ENCODE measurements around the gene HDAC11.
"Not testable (repeated sequence)": the region's sequence is repeated elsewhere in the genome, so short reads cannot be mapped to it uniquely, and the experiment has no call there.

Gene HDAC11

DNA sequence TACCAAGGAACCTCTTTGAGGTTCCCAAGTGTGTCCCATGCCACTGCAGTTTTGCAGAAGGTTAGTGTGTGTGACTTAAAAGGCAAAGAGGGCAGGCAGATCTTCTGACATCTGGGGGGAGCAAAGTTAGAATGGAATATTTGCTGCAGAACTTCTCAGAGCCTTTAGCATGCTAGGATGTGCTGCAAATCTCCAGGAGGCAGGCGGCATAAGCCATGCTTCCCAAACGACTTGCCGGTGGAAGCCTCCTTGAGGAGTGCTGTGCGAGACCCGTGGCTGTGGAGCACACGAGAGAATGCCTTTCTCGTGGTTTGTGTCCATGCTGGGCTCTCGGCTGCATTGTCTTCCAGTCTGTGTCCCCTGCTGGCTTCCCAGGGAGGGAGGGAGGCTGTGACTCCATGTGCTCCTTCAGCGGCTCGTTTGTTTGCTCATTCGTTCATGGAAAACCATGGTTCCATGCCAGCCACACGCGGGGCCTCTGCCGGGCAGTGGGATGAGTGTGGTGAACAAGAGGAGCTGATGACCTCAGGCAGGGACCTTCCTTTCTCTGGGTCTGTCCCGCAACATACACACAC is 13.8 kb downstream of the HDAC11 start:
- no peak for DNase-seq

DNA sequence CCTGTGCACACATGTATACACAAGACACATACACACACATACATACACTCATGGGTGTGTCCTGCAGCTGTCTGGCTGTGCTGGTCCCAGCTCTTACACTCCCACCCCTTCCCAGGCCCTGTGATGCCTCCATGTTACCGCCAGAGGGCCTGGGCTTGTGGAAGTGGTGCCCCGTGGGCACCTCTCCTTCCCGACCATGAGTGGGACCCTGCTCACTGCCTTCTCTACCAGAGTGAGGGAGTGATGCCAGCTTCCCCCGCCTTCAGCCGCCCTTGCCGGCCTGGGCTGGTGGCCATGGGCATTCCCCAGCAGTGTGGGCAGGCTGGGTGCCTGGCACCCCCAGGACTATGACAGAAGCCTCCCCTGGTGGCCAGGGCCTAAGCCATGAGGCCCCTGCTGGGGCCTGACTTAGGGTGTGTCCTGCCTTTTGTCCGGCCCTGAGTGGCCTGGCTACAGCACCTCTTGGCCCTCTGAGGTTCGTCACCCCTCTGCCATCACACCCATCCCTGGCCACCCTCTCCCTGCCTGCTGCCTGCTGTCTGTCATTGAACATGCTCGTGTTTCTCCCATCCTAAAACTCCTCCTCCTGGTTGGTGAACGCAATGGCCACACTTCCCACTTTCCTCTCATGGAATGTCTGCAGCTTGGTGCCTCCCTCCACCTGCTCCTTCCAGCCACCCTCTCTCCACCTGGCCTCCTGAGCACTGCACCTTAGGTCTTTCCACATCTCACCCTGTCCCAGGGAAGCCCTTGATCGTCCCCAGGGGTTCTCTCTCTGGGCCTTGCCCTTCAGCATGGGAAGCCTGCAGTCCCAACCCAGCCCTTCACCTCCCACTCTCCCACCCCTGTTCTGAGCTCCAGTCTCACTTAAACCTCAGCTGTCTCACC is 14.6 kb downstream of the HDAC11 start:
- DNase-seq = no peak

DNA sequence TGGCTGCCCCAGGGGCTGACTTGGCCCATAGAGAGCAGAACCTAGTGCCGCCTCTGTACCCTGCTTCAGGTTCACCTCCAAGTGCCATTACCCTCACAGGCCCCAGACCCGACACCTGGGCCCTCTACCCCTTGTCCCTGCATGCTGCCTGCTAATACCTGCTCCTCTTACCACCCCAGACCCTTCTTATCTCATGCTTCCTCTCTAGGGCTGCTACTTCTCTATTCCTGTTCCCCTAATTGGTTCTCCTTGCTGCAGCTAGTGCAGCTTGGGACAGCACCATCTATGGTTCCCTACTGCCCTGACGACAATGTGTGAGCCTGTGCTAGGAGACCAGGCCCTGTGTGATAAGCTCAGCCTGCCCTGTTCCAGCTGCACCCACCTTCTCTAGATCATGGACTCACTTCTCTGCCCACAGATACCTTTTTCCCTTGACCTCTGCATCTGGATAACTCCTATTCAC is 15.3 kb downstream of the HDAC11 start:
- DNase-seq = no peak

DNA sequence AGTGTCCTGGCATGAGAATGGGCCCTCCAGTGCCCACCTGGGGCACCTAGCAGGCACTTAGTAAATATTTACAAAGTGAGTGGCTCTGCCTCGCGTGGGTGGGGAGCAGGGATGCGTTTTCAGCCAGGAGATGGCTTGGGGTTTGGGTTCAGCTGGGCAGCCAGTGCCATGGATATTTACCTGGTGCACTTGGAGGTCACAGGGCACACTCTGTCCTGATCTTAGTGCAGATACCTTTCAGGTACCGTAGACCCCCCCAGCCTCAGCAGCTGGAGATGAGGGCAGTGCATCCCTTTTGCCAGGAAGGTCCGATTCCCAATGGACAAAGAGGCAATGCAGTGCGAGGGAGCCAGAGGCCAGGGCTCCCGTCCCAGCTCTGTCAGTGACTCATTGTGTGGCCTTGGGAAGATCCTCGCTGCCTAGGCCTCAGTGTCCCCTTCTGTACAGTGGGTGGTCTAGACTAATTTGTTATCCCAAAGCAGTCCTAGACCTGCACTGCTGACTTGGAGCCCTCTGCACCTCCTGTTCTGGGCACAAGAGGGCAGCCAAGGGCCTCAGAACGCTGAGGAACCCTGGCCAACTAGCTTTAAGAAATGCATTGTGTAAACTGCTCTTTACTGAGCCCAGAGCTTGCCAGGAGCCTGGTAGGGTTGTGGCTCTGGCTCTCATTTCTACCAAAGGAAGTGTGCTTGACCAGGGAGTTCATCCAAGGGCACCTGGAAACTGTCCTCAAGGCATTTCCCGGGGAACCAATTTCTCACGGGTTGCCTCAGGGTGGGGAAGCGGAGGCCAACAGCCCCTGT is 16.0 kb downstream of the HDAC11 start:
- DNase-seq = peak; percentile 21

DNA sequence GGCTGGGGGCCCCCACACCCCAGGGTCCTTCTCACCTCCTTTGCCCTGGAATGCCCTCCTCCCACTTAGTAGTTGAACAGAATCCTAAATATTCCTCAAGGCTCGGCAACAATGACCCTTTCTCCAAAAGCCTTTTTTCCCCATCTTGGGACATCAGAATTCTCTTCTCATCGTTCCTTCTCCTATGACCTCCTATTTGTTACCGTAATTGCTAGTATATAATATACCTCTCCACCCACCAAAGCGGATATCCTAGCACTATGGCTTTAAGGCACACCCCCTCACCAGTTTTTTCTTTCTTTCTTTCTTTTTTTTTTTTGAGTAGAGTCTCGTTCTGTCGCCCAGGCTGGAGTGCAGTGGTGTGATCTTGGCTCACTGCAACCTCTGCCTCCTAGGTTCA is 16.8 kb downstream of the HDAC11 start:
- DNase-seq = no peak

DNA sequence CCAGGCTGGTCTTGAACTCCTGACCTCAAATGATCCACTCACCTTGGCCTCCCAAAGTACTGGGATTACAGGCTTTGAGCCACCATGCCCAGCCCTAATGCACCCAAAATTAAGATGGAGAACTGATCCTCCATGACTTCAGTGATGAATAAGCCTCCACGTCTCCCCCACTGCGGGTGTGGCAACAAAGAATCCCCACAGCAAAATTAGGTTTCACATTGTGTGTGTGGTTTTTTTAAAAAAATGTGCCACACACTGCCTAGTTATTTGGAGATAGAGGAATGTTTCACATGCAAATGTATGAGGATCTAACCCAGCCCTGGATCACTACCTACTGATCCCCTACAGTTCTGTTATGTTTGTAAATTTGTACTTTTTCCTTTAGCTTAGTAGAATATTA is 17.3 kb downstream of the HDAC11 start:
- no peak for DNase-seq

DNA sequence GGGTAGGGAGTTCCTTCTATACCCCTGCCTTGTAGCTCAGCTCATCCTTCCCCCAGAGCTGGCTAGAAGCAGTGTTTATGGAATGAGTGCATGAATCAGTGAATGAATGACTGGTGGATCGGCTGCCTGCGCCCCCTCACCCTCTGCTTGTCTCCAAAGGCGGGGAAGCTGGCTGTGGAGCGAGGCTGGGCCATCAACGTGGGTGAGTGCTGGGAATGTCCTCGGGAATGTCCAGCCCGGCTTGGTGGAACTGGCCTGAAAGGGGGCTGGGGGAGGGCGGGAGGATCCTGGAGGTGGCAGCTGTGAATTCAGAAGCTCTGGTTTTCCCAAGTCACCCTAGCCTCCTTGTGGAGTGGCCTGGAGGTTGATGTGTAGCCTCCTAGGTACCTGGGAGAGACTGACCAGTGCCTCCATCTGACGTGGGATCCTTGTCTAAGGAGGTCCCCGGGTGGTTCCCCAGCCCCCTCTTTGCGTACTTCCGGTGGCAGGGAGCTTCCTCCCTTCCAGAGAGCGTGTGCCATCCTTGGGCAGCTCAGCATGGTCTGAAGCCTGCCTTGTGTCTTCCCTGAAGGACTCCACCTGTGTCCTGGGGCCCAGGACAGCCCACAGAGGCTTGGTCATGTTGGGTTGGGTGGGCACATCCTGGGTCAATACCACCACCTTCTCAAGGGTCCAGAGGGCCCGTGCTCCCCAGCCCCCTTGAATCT is 18.4 kb downstream of the HDAC11 start:
- no peak for DNase-seq

DNA sequence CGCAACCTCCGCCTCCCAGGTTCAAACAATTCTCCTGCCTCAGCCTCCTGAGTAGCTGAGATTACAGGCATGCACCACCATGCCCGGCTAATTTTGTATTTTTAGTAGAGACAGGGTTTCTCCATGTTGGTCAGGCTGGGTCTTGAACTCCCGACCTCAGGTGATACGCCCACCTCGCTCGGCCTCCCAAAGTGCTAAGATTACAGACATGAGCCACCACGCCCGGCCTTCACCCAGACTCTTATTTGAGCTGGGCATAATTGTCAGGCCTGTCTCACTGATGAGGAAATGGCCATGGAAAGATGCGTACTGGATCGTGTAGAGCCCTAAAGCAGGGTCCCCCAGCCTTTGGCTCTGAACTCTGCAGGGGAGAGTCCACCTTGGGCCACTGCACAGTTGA is 19.1 kb downstream of the HDAC11 start:
- DNase-seq = not testable (repeated sequence)

DNA sequence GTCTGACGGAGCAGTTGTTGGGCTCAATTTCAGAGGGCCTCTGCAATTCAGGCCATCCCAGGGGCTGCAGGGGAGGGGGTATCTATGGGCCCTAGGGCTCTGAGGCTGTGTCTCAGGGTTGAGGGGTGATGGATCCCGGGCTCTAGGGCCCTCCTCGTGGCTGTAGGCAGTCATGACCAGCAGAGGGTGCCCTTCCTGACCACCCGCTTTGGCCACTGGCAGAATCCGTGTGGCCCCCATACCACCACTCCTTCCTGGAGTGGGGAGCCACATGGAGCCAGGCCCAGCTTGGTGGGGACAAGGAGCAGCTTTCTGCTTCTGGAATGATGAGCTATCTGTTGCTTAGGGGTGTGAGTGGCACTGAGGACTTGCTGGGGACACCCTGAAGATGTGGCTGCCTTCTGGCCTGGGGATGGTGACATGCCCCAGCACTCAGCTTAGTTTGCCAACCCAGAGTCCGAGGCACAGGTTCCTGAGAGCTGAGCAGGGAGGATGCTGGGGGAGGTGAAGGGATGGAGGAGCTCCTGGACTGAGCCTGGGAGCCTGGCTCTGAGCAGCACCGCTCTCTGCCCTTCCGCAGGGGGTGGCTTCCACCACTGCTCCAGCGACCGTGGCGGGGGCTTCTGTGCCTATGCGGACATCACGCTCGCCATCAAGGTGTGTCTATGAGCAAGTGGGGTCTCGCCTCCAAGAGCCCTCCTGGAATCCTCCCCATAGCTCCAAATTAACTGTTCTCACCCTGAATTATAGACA is 20.2 kb downstream of the HDAC11 start:
- no peak for DNase-seq

DNA sequence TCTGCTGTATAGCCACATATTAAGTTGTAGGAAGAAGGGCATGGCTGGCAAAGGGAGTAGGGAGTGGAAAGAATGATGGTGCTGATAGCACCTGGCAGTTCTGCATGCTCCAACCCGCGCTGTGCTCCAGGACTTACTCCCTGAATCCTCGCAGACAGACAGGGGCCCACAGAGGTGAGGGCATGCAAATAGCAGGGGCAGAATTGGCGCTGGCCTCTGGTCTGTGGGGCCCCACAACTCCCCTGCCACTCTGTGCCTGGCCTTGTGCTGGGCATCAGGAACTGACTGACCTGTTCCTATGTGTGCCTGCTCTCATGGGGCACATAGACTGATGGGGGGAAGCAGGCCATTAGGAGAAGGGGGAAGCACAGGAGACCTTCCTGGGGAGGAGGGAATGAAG is 20.9 kb downstream of the HDAC11 start:
- DNase-seq = no peak

DNA sequence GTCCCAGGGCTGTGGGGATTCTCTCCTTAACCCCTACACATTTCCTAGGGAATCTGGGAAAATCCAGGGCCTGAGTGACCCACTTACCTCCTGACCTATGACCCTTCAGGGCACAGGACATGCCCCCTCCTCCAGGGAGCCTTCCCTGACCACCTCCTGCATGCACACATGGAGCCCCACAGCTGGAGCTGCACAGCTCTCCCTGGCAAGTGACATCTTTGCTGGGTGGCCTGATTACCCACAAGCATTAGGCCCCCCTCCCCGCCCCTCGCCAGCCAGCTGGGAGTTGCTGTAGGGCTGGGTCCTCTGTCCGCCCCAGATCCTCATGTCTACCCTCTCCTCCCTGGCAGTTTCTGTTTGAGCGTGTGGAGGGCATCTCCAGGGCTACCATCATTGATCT is 21.4 kb downstream of the HDAC11 start:
- DNase-seq = no peak

DNA sequence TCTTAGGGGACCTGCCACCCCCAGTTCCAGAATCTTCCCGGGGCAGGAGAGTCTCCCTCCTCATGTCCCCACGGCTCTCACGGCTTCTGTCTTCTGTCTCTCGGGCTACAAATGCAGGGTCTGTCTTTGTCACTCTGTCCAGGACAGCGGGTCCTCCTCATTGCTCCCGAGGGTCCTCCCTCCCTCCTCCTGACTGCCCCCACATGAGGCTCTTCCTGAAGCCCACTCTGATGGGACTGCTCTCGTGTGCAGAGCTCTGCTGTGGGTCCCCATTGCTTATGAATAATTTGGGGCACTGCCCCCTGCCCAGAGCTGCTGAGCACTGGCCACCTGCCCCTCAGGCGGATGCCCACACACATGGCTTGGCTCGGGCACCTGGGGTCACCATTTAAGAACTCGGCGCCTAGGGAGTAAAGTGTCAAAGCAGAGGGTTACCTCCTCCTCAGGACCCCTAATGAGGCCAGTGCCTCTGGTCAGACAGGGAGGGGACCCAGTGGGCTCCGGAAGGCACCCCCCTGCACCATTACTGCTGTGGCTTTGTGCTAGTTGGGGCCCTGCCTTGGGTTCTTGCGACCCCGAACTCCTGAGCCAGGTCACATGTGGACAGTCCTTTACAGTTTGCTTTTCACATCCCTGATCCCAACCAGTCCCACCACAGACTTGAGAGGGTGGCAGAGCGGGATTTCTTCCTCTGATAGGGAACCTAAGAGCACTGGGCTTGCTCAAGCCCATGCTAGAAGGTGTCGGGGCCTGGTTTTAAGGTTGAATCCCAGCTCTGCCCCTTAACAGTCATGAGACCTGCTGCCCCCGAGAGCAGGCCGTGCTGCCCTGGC is 22.1 kb downstream of the HDAC11 start:
- no peak for DNase-seq

DNA sequence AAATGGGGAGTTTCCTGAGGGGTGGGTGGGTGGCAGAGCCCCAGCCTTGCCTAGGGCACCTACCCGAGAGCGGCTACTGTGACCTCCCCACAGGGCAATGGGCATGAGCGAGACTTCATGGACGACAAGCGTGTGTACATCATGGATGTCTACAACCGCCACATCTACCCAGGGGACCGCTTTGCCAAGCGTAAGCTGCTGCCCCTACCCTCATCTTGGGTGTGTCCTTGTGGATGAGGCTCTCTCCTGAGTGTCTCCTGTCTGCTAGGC is 22.6 kb downstream of the HDAC11 start:
- no peak for DNase-seq

DNA sequence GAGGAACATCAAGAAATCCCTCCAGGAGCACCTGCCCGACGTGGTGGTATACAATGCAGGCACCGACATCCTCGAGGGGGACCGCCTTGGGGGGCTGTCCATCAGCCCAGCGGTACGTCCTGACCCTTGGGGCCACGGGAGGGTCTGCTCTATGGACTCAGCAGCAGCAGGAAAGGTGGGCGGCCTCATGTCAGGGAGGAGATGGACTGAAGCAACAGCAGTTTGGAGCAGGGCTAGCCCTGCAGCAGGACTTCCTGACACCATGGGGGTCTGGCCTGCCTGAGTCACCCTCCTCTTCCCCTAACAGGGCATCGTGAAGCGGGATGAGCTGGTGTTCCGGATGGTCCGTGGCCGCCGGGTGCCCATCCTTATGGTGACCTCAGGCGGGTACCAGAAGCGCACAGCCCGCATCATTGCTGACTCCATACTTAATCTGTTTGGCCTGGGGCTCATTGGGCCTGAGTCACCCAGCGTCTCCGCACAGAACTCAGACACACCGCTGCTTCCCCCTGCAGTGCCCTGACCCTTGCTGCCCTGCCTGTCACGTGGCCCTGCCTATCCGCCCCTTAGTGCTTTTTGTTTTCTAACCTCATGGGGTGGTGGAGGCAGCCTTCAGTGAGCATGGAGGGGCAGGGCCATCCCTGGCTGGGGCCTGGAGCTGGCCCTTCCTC is 24.2 kb downstream of the HDAC11 start:
- no peak for DNase-seq

DNA sequence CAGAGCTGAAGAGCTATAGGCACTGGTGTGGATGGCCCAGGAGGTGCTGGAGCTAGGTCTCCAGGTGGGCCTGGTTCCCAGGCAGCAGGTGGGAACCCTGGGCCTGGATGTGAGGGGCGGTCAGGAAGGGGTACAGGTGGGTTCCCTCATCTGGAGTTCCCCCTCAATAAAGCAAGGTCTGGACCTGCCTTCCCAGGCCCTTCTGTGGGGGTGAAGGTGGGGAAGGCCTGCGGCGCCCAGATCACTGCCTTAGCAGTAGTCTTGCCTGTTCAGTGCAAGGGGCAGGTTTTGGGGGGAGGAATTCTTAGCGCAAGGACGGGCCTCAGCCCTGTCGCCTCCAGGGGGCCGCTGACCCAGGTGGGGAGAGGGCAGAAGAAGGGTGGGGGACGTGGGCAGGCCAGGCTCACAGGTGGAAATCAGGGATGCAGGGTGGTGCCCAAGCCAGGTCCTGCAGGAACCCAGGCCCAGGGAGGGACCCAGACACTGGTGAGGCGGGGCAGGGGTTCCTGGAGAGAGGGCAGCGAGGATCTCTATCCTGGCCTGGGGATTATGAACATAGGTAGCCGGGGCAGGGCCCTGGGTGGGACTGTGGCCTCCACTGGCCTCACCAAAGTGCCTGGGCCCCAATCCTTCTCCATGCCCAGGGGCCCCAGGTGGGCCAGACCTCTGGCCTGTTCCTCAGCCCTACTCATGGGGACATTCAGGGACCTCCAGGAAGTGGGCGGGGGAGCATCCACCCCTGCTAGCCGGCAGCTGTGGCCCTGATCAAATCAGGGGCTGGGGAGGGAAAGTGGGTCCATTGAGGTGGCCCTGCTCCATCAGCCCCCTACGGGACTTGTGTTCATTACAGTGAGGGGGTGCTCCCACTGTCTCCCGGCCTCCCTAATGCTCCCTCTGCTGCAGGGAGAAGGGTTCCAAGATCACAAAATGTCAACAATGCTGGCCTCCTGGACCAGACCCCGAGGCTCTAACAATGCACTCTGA is 25.3 kb downstream of the HDAC11 start:
- DNase-seq = no peak

DNA sequence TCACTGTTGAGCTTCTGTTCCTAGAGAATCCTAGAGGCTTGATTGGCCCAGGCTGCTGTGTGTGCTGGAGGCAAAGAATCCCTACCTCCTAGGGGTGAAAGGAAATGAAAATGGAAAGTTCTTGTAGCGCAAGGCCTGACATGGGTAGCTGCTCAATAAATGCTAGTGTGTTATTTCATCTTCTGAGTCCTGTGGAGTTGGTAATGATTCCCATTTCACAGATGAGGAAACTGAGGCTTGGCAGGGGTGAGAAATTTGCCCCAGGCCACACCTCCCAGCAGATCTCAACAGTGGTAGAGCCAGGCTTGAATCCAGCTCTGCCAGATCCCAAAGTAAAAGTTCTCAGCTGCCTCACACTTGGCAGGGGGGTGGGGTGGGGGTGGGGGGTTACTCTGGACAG is 26.1 kb downstream of the HDAC11 start:
- DNase-seq = no peak

DNA sequence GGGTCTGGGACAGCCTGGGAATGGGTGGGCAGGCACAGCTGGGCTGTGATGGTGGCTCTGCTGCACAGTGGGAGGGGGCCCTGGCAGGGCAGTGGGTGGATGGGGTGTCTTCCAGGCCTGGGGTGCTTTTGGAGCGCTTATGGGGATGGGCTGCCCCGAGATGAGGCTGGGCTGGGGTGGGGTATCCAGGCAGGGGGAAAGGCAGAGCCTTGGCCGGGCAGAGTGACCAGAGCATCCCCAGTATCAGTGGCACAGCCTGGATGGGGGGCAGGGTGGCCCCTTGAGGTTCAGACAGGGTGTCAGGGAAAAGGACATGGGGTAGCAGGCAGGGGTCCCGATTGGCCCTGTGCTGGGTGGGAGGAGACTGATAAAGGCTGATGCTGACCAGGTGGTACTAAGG is 26.6 kb downstream of the HDAC11 start:
- DNase-seq = no peak

DNA sequence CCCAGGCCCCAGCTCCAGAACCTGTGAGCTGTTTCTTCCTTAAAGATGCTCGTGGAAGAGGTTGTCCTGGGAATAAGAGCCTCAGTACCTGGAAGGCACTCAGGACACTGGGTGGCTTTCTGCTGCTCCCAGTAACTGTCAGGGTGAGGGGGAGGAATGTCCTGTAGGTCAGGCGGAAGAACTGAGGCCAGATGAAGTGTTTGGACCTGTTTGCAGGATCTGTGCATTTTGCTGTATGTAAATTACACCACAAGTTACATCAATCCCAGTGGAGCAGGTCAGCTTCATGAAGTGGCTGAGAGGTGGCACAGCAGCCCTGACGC is 27.1 kb downstream of the HDAC11 start:
- DNase-seq = no peak

DNA sequence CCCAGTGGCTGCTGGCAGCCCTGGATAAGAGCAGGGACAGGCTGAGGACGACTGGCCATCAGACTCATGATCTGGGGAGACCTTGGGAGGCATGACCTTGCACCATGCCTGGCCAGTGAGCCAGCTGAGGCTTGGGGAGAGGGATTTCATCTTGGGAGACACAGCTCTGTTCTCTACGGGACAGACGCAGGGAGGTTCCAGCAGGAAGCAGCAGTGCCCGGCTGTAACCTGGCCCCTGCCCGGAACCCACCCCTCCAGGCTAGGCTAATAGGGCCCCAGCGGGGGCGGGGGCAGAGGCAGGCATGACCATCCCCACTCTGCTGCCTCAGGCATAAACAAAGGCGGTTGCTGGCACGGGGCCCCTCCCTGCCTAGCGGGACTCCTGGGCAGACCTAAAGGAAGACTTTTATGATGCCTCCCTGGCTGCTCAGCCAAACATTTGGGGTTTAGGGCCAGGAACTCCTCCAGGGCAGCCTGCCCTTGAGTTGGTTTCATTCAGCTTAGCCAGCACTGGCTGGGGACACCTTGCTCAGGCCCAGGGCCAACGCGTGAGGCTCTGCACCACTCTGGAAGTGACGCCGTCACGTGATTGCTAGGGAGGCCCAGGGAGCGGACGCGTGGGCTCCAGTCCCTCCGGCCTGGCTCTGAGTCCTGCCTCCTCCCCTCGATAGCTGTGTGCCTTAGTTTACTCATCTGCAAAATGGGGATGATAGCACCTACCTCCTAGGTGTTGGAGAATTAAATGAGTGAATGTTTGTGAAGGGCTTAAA is 27.6 kb downstream of the HDAC11 start:
- DNase-seq = no peak
